Activated naive CD8-positive, alpha-beta T cell treated with anti-CD3 and anti-CD28 coated beads, Interleukin-2, amount 10 ng/mL, durations not matched to agents 7 days and 5 days (primary cell): ENCODE results near the gene TPPP. TPM values are rescaled to one million over a fixed set of nuclear protein-coding genes. Genes with fewer than 3 reads are reported as not detected.
"Not testable (repeated sequence)": the region's sequence is repeated elsewhere in the genome, so short reads cannot be mapped to it uniquely, and the experiment has no call there.

Source experiments
- ATAC-seq: fragments of 150-1000 bp; cut with Tn5 transposase; one replicate; pipeline ENCODE4 v1.10.0; 2021; ENCODE audit warnings: low read depth, moderate library complexity
- POLR2A ChIA-PET: fragments of 350-600 bp; sonication (Branson Sonifier 250); formaldehyde crosslinking; loops from one replicate; lab custom pipeline; 2021; ENCODE audit warnings: antibody characterized with exemption; lab: Charles Lee
- DNase-seq: peaks from one replicate; pipeline ENCODE4 v3.0.0; 2021
- H3K27ac Mint-ChIP-seq: one replicate; pipeline ENCODE4 v1.8.0; 2022; ENCODE audit warnings: mild to moderate bottlenecking, mixed read lengths
- H3K27me3 Mint-ChIP-seq: one replicate; pipeline ENCODE4 v1.8.0; 2022; ENCODE audit warnings: mild to moderate bottlenecking, moderate library complexity, mixed read lengths
- H3K36me3 Mint-ChIP-seq: one replicate; pipeline ENCODE4 v1.8.0; 2021; ENCODE audit warnings: mild to moderate bottlenecking, mixed read lengths
- H3K4me1 Mint-ChIP-seq: one replicate; pipeline ENCODE4 v1.8.0; 2021; ENCODE audit warnings: mixed read lengths
- H3K4me3 Mint-ChIP-seq: one replicate; pipeline ENCODE4 v1.8.0; 2022; ENCODE audit warnings: mild to moderate bottlenecking, moderate library complexity, mixed read lengths
- H3K9me3 Mint-ChIP-seq: one replicate; pipeline ENCODE4 v1.8.0; 2021; ENCODE audit warnings: mixed read lengths
- total RNA-seq, 2 experiments: library from RNA; stranded (reverse); gene quantifications; one replicate each; pipeline ENCODE4 v1.2.3, GENCODE V29; 2021

Gene TPPP
- total RNA-seq, 2 experiments from 2014 or later = 0.40 to 0.55 TPM

- DNase-seq, H3K4me1 Mint-ChIP-seq, H3K36me3 Mint-ChIP-seq, POLR2A ChIA-PET, H3K9me3 Mint-ChIP-seq, H3K27me3 Mint-ChIP-seq, H3K27ac Mint-ChIP-seq, ATAC-seq, H3K4me3 Mint-ChIP-seq: not testable (repeated sequence)
Measured at GRCh38 chr5:713686-714085, 20.5 kb upstream of the TPPP start.

- H3K4me1 Mint-ChIP-seq, H3K4me3 Mint-ChIP-seq: not testable (repeated sequence)
Measured at GRCh38 chr5:708848-709517, 15.8 kb upstream of the TPPP start.

GRCh38 chr5:708374-708773 lies 15.2 kb upstream of the TPPP start:
- H3K4me1 Mint-ChIP-seq, H3K36me3 Mint-ChIP-seq, DNase-seq, H3K27ac Mint-ChIP-seq, ATAC-seq, H3K9me3 Mint-ChIP-seq, H3K27me3 Mint-ChIP-seq, POLR2A ChIA-PET, H3K4me3 Mint-ChIP-seq: not testable (repeated sequence)

More at GRCh38 chr5:708848-709517, 15.8 kb upstream of the TPPP start:
- POLR2A ChIA-PET, ATAC-seq, H3K9me3 Mint-ChIP-seq, H3K36me3 Mint-ChIP-seq, DNase-seq, H3K27me3 Mint-ChIP-seq, H3K27ac Mint-ChIP-seq: not testable (repeated sequence)

GRCh38 chr5:706127-706526 lies 13.0 kb upstream of the TPPP start:
- H3K27ac Mint-ChIP-seq, ATAC-seq, POLR2A ChIA-PET, H3K36me3 Mint-ChIP-seq, H3K4me1 Mint-ChIP-seq, DNase-seq, H3K9me3 Mint-ChIP-seq, H3K4me3 Mint-ChIP-seq: not testable (repeated sequence)
- H3K27me3 Mint-ChIP-seq = peaks cover 11% of the 10 kb centered on the region

- DNase-seq, ATAC-seq, H3K27ac Mint-ChIP-seq, H3K36me3 Mint-ChIP-seq, H3K4me3 Mint-ChIP-seq, POLR2A ChIA-PET, H3K4me1 Mint-ChIP-seq, H3K9me3 Mint-ChIP-seq: not testable (repeated sequence)
- H3K27me3 Mint-ChIP-seq = peaks cover 21% of the 10 kb centered on the region
Measured at GRCh38 chr5:696753-697702, 3.9 kb upstream of the TPPP start.

- H3K36me3 Mint-ChIP-seq, H3K9me3 Mint-ChIP-seq, DNase-seq, H3K27ac Mint-ChIP-seq, ATAC-seq, H3K4me1 Mint-ChIP-seq, POLR2A ChIA-PET, H3K4me3 Mint-ChIP-seq: not testable (repeated sequence)
- peaks cover 18% of the 10 kb centered on the region for H3K27me3 Mint-ChIP-seq
Measured at GRCh38 chr5:696191-696590, 3.0 kb upstream of the TPPP start.

GRCh38 chr5:695475-695874 lies 2.3 kb upstream of the TPPP start:
- H3K27me3 Mint-ChIP-seq = peaks cover 15% of the 10 kb centered on the region
- H3K4me1 Mint-ChIP-seq, H3K4me3 Mint-ChIP-seq, H3K27ac Mint-ChIP-seq, POLR2A ChIA-PET, DNase-seq, H3K9me3 Mint-ChIP-seq, ATAC-seq, H3K36me3 Mint-ChIP-seq: not testable (repeated sequence)

GRCh38 chr5:694042-694431 lies 885 bp upstream of the TPPP start:
- H3K9me3 Mint-ChIP-seq, DNase-seq, H3K36me3 Mint-ChIP-seq, POLR2A ChIA-PET, H3K4me3 Mint-ChIP-seq, H3K27ac Mint-ChIP-seq, ATAC-seq, H3K4me1 Mint-ChIP-seq, H3K27me3 Mint-ChIP-seq: not testable (repeated sequence)

- H3K27me3 Mint-ChIP-seq, H3K4me3 Mint-ChIP-seq, H3K36me3 Mint-ChIP-seq, DNase-seq, H3K9me3 Mint-ChIP-seq, POLR2A ChIA-PET, H3K27ac Mint-ChIP-seq, H3K4me1 Mint-ChIP-seq: not testable (repeated sequence)
- ATAC-seq = peak; percentile 5
Measured at GRCh38 chr5:692529-693041, 567 bp downstream of the TPPP start.

GRCh38 chr5:691817-692528 lies 1.2 kb downstream of the TPPP start:
- DNase-seq (no peak), ATAC-seq (no peak)
- H3K4me3 Mint-ChIP-seq = peak overlapping the region; percentile 32
- H3K27me3 Mint-ChIP-seq = peaks cover 2% of the 10 kb centered on the region
- H3K27ac Mint-ChIP-seq = no peak overlapping the region
- no peaks in the 10 kb centered on the region for H3K9me3 Mint-ChIP-seq
- no peaks in the 10 kb centered on the region for H3K36me3 Mint-ChIP-seq
- H3K4me1 Mint-ChIP-seq = no peaks in the 10 kb centered on the region
- POLR2A ChIA-PET = no interaction called here

GRCh38 chr5:691049-691448 lies 2.1 kb downstream of the TPPP start:
- H3K27ac Mint-ChIP-seq, H3K4me3 Mint-ChIP-seq, H3K9me3 Mint-ChIP-seq, H3K27me3 Mint-ChIP-seq, H3K36me3 Mint-ChIP-seq, ATAC-seq, DNase-seq, POLR2A ChIA-PET, H3K4me1 Mint-ChIP-seq: not testable (repeated sequence)

GRCh38 chr5:690293-690692 lies 2.9 kb downstream of the TPPP start:
- H3K36me3 Mint-ChIP-seq, H3K4me1 Mint-ChIP-seq, H3K27ac Mint-ChIP-seq, H3K27me3 Mint-ChIP-seq, DNase-seq, H3K4me3 Mint-ChIP-seq, ATAC-seq, POLR2A ChIA-PET, H3K9me3 Mint-ChIP-seq: not testable (repeated sequence)

- H3K4me1 Mint-ChIP-seq, H3K27me3 Mint-ChIP-seq, H3K27ac Mint-ChIP-seq, ATAC-seq, H3K36me3 Mint-ChIP-seq, H3K4me3 Mint-ChIP-seq, POLR2A ChIA-PET, H3K9me3 Mint-ChIP-seq, DNase-seq: not testable (repeated sequence)
Measured at GRCh38 chr5:688348-689010, 4.7 kb downstream of the TPPP start.
